K562 (cell line): ENCODE measurements around the gene LAMTOR4. TPM values are rescaled to one million over a fixed set of nuclear protein-coding genes. Genes with fewer than 3 reads are reported as not detected.

ENCODE experiments used
- C11orf30 ChIP-seq: fragments of 450-650 bp; IDR thresholded peaks from 2 replicates; pipeline ENCODE4 v1.6.1; 2016; ENCODE audit warnings: low read depth, mild to moderate bottlenecking
- DMBX1 ChIP-seq: fragments of 250-450 bp; sonication (Bioruptor Pico); IDR thresholded peaks from 2 replicates; pipeline ENCODE4 v1.8.0; 2022; ENCODE audit warnings: inconsistent platforms, mild to moderate bottlenecking, moderate library complexity, borderline replicate concordance
- DPF2 ChIP-seq: fragments of 450-650 bp; IDR thresholded peaks from 2 replicates; pipeline ENCODE4 v1.6.1; 2016
- MAFK ChIP-seq: IDR thresholded peaks from 2 replicates; pipeline ENCODE4 v1.6.1; 2011; ENCODE audit warnings: low read length, improper control_type of control experiment
- MITF ChIP-seq: IDR thresholded peaks from 2 replicates; pipeline ENCODE4 v1.6.1; 2014; ENCODE audit warnings: antibody characterized with exemption
- POLR2AphosphoS5 ChIP-seq: IDR thresholded peaks from 2 replicates; pipeline ENCODE4 v1.6.1; 2011; ENCODE audit warnings: mild to moderate bottlenecking, low read depth, low read length, moderate library complexity; ENCODE audit not compliant: control insufficient read depth, insufficient read depth
- POLR2H ChIP-seq: IDR thresholded peaks from 2 replicates; pipeline ENCODE4 v1.6.1; 2016; ENCODE audit warnings: missing genetic modification characterization, low read depth, mild to moderate bottlenecking, control low read depth, missing compliant biosample characterization, moderate library complexity
- POLR3G ChIP-seq: IDR thresholded peaks from 2 replicates; pipeline ENCODE4 v1.6.1; 2011; ENCODE audit not compliant: insufficient read length, insufficient replicate concordance; ENCODE audit errors: extremely low read depth
- PRMT5 ChIP-seq: sonication (generic); formaldehyde crosslinking; IDR thresholded peaks from 2 replicates; pipeline ENCODE4 v1.5.0; 2020; ENCODE audit warnings: missing genetic modification reagents
- SIN3B ChIP-seq: fragments of 450-650 bp; IDR thresholded peaks from 2 replicates; pipeline ENCODE4 v1.6.1; 2017; ENCODE audit warnings: low read depth, mild to moderate bottlenecking, moderate library complexity
- TRIM28 ChIP-seq: fragments of 450-650 bp; IDR thresholded peaks from 2 replicates; pipeline ENCODE4 v1.6.1; 2017
- WHSC1 ChIP-seq: IDR thresholded peaks from one replicate; pipeline ENCODE4 v1.6.1; 2012; ENCODE audit warnings: low read length, control low read depth, inconsistent platforms
- ZBTB11 ChIP-seq, 3 experiments: fragments of 200-800 bp in 1 of 3; fragments of 250-450 bp in 1 of 3; fragments of 450-650 bp in 1 of 3; sonication (Bioruptor Pico) in 1 of 3; sonication (Bioruptor generic) in 1 of 3; formaldehyde crosslinking in 1 of 3; IDR thresholded peaks; 2 replicates each; pipeline versions ENCODE4 v1.6.1 to v1.8.0; 2016 to 2022; ENCODE audit warnings: mild to moderate bottlenecking in 2 of 3, missing genetic modification characterization in 2 of 3, missing compliant biosample characterization in 1 of 3, moderate library complexity in 1 of 3
- polyA plus RNA-seq, 8 experiments: library from polyadenylated mRNA; depleted of rRNA in 4 of 8; stranded (reverse) in 5 of 8; unstranded in 3 of 8; fragments of >200 nt; fragmentation: Nextera tagmentation in 2 of 8; fragmentation: Illumina TruSeq in 1 of 8; extraction: Ambion mirVana in 2 of 8; extraction: Trizol in 1 of 8; gene quantifications; 2 replicates each; pipeline versions ENCODE4 v1.2.1 to v1.2.3, GENCODE V29; 2011 to 2014; ENCODE audit warnings: inconsistent platforms in 1 of 8, missing spikeins in 1 of 8
- total RNA-seq, 7 experiments: library from RNA; depleted of rRNA in 6 of 7; stranded (reverse); fragments of >200 nt in 6 of 7; fragmentation: Illumina TruSeq in 2 of 7; extraction: Trizol in 2 of 7; gene quantifications; 2 replicates each; pipeline versions ENCODE4 v1.2.1 to v1.2.3, GENCODE V29; 2011 to 2021; ENCODE audit warnings: low replicate concordance in 1 of 7
- TF ChIP-seq, protein P1 (sequence below), 2 experiments: IDR thresholded peaks; 2 replicates each; pipeline ENCODE4 v1.6.1; 2012; ENCODE audit warnings: improper control_type of control experiment in 2 of 2, low read depth in 2 of 2, low read length in 2 of 2, borderline replicate concordance in 1 of 2
- TF ChIP-seq, protein P2 (sequence below): fragments of 450-650 bp; IDR thresholded peaks from 2 replicates; pipeline ENCODE4 v1.7.0; 2016; ENCODE audit warnings: borderline replicate concordance

LAMTOR4 gene
- total and polyA plus RNA-seq, 9 of the 15 experiments (the other 6 are each of a cell fraction or from before 2014, with no cell fraction given): 79.6 to 314 (median 195) TPM

GRCh38 chr7:100126239-100126930, 22.3 kb upstream of the LAMTOR4 start (continued):
- TF ChIP-seq MITF (no peak; the same call in 1 of the 2 replicates), POLR2H (tag) (no peak), DMBX1 (CRISPR knock-in tag) (no peak), WHSC1 (no peak), PRMT5 (CRISPR knock-in tag) (no peak), MAFK (0 out of 2 replicates have a peak, but pooled peaks have one; percentile 14), DPF2 (no peak), ZBTB11 (CRISPR knock-in tag; IDR thresholded peaks at IDR 0.05) (peak in 1 of 3 experiments; percentile 33; a peak in 1 of 6 replicates), SIN3B (peak; percentile 70), POLR3G (no peak), C11orf30 (no peak; the same call in 1 of the 2 replicates), POLR2AphosphoS5 (no peak), TRIM28 (peak; percentile 13; the same call in 1 of the 2 replicates)
- TF ChIP-seq, protein P1, sequence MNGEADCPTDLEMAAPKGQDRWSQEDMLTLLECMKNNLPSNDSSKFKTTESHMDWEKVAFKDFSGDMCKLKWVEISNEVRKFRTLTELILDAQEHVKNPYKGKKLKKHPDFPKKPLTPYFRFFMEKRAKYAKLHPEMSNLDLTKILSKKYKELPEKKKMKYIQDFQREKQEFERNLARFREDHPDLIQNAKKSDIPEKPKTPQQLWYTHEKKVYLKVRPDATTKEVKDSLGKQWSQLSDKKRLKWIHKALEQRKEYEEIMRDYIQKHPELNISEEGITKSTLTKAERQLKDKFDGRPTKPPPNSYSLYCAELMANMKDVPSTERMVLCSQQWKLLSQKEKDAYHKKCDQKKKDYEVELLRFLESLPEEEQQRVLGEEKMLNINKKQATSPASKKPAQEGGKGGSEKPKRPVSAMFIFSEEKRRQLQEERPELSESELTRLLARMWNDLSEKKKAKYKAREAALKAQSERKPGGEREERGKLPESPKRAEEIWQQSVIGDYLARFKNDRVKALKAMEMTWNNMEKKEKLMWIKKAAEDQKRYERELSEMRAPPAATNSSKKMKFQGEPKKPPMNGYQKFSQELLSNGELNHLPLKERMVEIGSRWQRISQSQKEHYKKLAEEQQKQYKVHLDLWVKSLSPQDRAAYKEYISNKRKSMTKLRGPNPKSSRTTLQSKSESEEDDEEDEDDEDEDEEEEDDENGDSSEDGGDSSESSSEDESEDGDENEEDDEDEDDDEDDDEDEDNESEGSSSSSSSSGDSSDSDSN (IDR thresholded peaks at IDR 0.05; ENCODE audit: borderline replicate concordance in 1 of 2, low read depth in 2 of 2, low read length in 2 of 2): peak in 1 of 2 experiments; percentile 68; a peak in 1 of 4 replicates
- TF ChIP-seq, protein P2, sequence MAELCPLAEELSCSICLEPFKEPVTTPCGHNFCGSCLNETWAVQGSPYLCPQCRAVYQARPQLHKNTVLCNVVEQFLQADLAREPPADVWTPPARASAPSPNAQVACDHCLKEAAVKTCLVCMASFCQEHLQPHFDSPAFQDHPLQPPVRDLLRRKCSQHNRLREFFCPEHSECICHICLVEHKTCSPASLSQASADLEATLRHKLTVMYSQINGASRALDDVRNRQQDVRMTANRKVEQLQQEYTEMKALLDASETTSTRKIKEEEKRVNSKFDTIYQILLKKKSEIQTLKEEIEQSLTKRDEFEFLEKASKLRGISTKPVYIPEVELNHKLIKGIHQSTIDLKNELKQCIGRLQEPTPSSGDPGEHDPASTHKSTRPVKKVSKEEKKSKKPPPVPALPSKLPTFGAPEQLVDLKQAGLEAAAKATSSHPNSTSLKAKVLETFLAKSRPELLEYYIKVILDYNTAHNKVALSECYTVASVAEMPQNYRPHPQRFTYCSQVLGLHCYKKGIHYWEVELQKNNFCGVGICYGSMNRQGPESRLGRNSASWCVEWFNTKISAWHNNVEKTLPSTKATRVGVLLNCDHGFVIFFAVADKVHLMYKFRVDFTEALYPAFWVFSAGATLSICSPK: no peak
